HEK293T (cell line): ENCODE data around the gene DKC1.

Experiments used
- CTCF ChIA-PET: fragments of 350-600 bp; formaldehyde crosslinking; extraction: SDS; loops from one replicate; lab custom pipeline; 2021; ENCODE audit warnings: antibody characterized with exemption, inconsistent platforms; lab: Yijun Ruan, JAX
- POLR2A ChIA-PET: fragments of 350-600 bp; formaldehyde crosslinking; extraction: SDS; loops from one replicate; lab custom pipeline; 2020; ENCODE audit warnings: antibody characterized with exemption, inconsistent platforms; lab: Yijun Ruan, JAX
- DNase-seq: peaks from one replicate; pipeline ENCODE4 v3.0.0; 2012; ENCODE audit warnings: mixed read lengths; ENCODE audit errors: extremely low spot score
- ARNT ChIP-seq: fragments of 450-650 bp; IDR thresholded peaks from 2 replicates; pipeline ENCODE4 v1.6.1; 2017; ENCODE audit warnings: mild to moderate bottlenecking
- BHLHE40 ChIP-seq: fragments of 450-650 bp; IDR thresholded peaks from 2 replicates; pipeline ENCODE4 v1.6.1; 2016; ENCODE audit warnings: mild to moderate bottlenecking, moderate library complexity, borderline replicate concordance
- CTBP1 ChIP-seq: fragments of 450-650 bp; IDR thresholded peaks from 2 replicates; pipeline ENCODE4 v1.6.1; 2016; ENCODE audit warnings: borderline replicate concordance
- ELF4 ChIP-seq: fragments of 450-650 bp; IDR thresholded peaks from 2 replicates; pipeline ENCODE4 v1.6.1; 2017; ENCODE audit warnings: antibody characterized with exemption
- FOXA1 ChIP-seq: fragments of 450-650 bp; IDR thresholded peaks from 2 replicates; pipeline ENCODE4 v1.6.1; 2016; ENCODE audit warnings: mild to moderate bottlenecking
- FOXK2 ChIP-seq: fragments of 450-650 bp; IDR thresholded peaks from 2 replicates; pipeline ENCODE4 v1.6.1; 2016; ENCODE audit warnings: mild to moderate bottlenecking
- FOXM1 ChIP-seq: fragments of 450-650 bp; IDR thresholded peaks from 2 replicates; pipeline ENCODE4 v1.6.1; 2017; ENCODE audit warnings: mild to moderate bottlenecking, borderline replicate concordance
- HDGF ChIP-seq: fragments of 450-650 bp; IDR thresholded peaks from 2 replicates; pipeline ENCODE4 v1.6.1; 2017; ENCODE audit warnings: antibody characterized with exemption, borderline replicate concordance
- L3MBTL2 ChIP-seq: fragments of 450-650 bp; conservative IDR thresholded peaks from 2 replicates; pipeline ENCODE4 v1.6.1; 2016; ENCODE audit warnings: mild to moderate bottlenecking
- LEF1 ChIP-seq: fragments of 450-650 bp; IDR thresholded peaks from 2 replicates; pipeline ENCODE4 v1.6.1; 2017; ENCODE audit warnings: mild to moderate bottlenecking, borderline replicate concordance
- NFRKB ChIP-seq: fragments of 450-650 bp; IDR thresholded peaks from 2 replicates; pipeline ENCODE4 v1.6.1; 2016; ENCODE audit warnings: mild to moderate bottlenecking, moderate library complexity
- SP1 ChIP-seq: fragments of 450-650 bp; IDR thresholded peaks from 2 replicates; pipeline ENCODE4 v1.6.1; 2017
- SUZ12 ChIP-seq: fragments of 450-650 bp; IDR thresholded peaks from 2 replicates; pipeline ENCODE4 v1.6.1; 2016; ENCODE audit warnings: mild to moderate bottlenecking
- TARDBP ChIP-seq: fragments of 450-650 bp; IDR thresholded peaks from 2 replicates; pipeline ENCODE4 v1.6.1; 2016
- ZNF384 ChIP-seq: fragments of 450-650 bp; IDR thresholded peaks from 2 replicates; pipeline ENCODE4 v1.6.1; 2016
- TF ChIP-seq, protein P1 (sequence below): fragments of 450-650 bp; IDR thresholded peaks from 2 replicates; pipeline ENCODE4 v1.6.1; 2016

The DKC1 gene

DNA sequence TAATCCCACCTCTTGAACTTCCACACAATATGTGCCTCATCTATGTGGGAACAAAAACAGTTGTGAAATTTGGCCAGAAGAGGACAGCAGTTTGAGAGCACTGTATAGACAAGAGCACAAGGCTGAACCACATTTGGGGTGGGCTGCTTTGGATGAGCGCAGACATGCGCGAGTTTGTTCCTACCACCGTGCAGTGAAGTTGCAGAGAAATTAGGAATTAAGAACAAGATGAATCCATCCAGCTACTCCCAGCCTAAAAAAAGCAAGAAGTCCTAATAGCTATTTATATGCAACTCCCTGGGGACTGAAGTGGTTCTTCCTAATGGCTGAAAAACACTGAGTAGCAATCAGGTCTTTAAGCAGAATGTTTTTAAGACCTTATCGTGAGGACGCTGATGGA, 12.8 kb upstream of the DKC1 start:
- TF ChIP-seq SP1, result no peak
- TF ChIP-seq LEF1, result no peak
- TF ChIP-seq BHLHE40, result no peak
- TF ChIP-seq HDGF, result no peak
- no peak for TF ChIP-seq FOXK2
- TF ChIP-seq FOXA1, result no peak
- no peak for TF ChIP-seq TARDBP
- no peak for TF ChIP-seq ARNT
- TF ChIP-seq CTBP1, result no peak
- no peak for TF ChIP-seq ELF4
- no peak for TF ChIP-seq L3MBTL2
- no peak for TF ChIP-seq NFRKB
- TF ChIP-seq SUZ12, result no peak
- TF ChIP-seq ZNF384, result no peak
- TF ChIP-seq, protein P1, sequence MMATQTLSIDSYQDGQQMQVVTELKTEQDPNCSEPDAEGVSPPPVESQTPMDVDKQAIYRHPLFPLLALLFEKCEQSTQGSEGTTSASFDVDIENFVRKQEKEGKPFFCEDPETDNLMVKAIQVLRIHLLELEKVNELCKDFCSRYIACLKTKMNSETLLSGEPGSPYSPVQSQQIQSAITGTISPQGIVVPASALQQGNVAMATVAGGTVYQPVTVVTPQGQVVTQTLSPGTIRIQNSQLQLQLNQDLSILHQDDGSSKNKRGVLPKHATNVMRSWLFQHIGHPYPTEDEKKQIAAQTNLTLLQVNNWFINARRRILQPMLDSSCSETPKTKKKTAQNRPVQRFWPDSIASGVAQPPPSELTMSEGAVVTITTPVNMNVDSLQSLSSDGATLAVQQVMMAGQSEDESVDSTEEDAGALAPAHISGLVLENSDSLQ, result no peak
- TF ChIP-seq FOXM1, result no peak
- DNase-seq, result no peak
- POLR2A ChIA-PET, result interaction anchor here (0.6 to 4.4 kb wide), 2 partner anchors 13 to 17 kb away, joined by 3 to 31 read pairs; partner anchors contain the start of gene DKC1
- CTCF ChIA-PET, result interaction anchor here (1.7 kb wide), 1 partner anchor 38 kb away, joined by 6 read pairs; no protein-coding TSS in a partner anchor

DNA sequence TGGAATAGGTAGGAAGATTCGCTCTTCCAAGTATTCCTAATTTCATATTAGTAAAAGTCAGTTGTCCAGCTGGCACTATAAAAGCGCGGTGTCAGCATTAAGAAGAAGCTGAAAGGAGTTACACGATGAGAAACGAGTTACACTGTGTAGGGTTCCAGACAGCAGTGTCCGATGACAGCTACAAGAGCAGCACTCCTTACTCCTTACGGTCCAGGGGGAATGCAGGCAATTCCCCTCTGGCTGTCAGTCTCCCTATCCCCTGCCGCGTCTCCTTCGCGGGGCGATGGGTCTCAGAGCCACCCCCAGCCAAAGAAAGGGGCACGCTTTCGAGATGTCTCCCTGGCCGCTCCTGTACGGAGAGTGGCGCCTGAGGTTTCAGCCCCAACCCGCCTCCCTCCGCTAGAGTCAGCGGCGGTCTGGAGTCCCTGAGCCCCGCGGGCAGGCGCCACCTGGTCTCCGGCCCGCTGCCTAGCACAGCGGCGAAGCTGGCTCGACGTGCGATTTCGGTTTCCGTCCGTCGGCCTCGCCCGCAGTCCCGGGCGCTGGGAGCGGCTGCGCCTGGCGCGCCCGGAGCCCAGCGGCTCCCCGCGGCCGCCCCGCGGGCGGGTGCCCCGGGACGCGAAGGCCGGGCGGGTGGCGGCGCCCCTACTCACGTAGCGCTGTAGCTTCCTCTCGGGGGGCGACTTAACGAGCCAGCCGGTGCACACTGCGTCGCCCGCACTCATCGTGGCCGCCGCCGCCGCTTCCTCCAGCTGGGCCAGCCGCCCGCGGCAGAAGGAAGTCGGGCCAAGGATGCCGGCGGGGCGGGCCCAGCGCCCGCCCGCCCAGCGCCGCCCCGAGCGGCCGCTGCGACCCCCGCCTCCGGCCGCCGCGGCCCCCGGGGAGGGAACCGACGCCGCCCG, 12.1 kb upstream of the DKC1 start, which contains the start of gene GAB3:
GAB3 (minus strand) TSS at position 777 of the 902 bp plus-strand sequence; CDS start at position 725, 52 bp downstream.
- ChIA-PET CTCF (interaction anchor here (0.6 kb wide), 1 partner anchor 54 kb away, joined by 3 read pairs; no protein-coding TSS in a partner anchor), POLR2A (interaction anchor here (0.6 to 4.4 kb wide), 2 partner anchors 12 to 18 kb away, joined by 3 to 31 read pairs; partner anchors contain the start of gene DKC1)
- DNase-seq, result peak; percentile 46
- no peak for TF ChIP-seq CTBP1
- no peak for TF ChIP-seq TARDBP
- TF ChIP-seq LEF1, result no peak
- peak; percentile 45; the same call in 1 of the 2 replicates for TF ChIP-seq L3MBTL2
- TF ChIP-seq FOXK2, result no peak
- TF ChIP-seq, protein P1, result peak; percentile 29; the same call in 1 of the 2 replicates

DNA sequence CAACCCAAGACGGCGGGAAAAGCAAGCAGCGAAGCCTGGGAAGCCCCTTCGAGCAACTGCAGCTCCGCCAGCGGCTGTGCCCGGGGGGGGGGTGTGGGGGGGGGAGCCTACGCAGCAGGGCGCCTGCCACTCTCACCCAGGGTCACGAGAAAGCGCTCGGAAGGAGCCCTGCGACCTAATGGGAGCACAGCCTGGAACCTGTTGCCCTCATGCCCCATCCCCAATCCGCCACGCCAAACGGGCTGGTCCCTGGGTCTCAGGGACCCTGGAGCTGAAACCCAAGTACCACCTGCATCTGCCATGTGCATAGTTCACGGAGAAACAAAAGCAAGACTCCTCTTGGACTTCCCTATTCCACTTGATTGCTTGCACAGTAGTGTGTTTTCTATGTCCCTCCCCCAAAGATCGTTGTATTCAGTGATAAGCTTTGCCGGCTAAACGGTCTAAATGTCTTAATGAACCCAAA, 11.4 kb upstream of the DKC1 start:
- ChIA-PET POLR2A (interaction anchor here (4.4 kb wide), 1 partner anchor 11 kb away, joined by 31 read pairs; the partner anchor contains the start of gene DKC1), CTCF (no interaction called here)
- DNase-seq, result no peak
- TF ChIP-seq LEF1, result no peak
- TF ChIP-seq SUZ12, result no peak
- TF ChIP-seq CTBP1, result no peak
- TF ChIP-seq SP1, result no peak
- TF ChIP-seq FOXK2, result no peak
- TF ChIP-seq, protein P1, result no peak
- TF ChIP-seq BHLHE40, result no peak
- TF ChIP-seq NFRKB, result no peak
- no peak for TF ChIP-seq L3MBTL2
- no peak for TF ChIP-seq ELF4
- no peak for TF ChIP-seq HDGF
- TF ChIP-seq FOXM1, result no peak
- TF ChIP-seq FOXA1, result no peak
- no peak for TF ChIP-seq ZNF384
- TF ChIP-seq ARNT, result no peak

DNA sequence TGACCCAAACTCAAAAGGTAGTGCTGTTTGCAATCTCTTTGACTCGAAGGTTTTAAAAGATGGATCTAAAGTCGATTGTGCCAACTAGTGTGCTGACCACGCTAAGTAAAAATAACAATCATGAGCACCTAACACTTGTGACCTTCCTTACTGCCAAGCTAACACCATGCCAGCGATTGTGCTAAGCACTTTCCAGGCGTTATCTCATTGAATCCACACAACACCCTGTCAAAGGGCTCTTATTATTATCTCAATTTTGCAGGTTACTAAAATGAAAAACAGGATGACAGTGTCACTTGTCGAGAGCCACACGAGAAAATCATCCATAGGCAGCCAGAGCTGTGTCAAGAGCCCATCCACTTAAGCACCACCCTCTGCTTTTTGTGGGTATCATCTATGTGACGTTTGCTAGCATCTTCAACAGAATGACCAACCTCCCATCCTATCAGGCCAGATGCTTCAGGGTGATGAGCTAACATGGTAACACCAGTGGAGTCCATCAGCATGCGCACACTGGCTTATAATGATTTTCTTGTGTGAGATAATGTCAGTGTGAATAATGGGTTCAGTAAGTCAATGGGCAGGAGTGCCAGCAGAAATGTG, 10.9 kb upstream of the DKC1 start:
- CTCF ChIA-PET, result no interaction called here
- POLR2A ChIA-PET, result interaction anchor here (4.4 kb wide), 1 partner anchor 11 kb away, joined by 31 read pairs; the partner anchor contains the start of gene DKC1
- DNase-seq, result no peak
- TF ChIP-seq FOXA1, result no peak
- no peak for TF ChIP-seq L3MBTL2
- no peak for TF ChIP-seq LEF1
- TF ChIP-seq BHLHE40, result no peak
- TF ChIP-seq FOXK2, result no peak
- no peak for TF ChIP-seq NFRKB
- TF ChIP-seq SUZ12, result no peak
- TF ChIP-seq, protein P1, result no peak
- no peak for TF ChIP-seq ARNT
- TF ChIP-seq FOXM1, result no peak
- TF ChIP-seq HDGF, result no peak
- no peak for TF ChIP-seq CTBP1
- no peak for TF ChIP-seq ELF4
- no peak for TF ChIP-seq SP1
- TF ChIP-seq TARDBP, result no peak
- no peak for TF ChIP-seq ZNF384

DNA sequence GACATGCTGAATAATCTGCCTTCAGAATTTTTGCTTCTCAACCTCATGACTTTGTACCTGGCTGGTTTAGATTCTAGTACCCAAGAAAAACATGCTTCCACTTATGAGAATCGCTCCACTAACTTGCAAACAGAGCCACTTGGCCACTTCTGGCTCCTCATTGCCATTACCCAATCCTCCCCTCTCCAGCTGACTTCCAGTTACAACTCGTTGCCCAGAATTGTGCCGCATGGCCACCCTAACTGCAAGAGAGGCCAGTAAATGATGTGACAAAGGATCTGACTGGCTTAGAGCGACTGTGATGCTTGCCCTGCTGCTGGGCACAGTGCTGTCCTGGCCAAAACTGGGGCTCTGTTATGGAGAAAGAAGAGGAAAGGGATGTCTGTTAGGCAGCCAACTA, 4.0 kb upstream of the DKC1 start:
- TF ChIP-seq, protein P1, result no peak
- TF ChIP-seq TARDBP (no peak), BHLHE40 (no peak), LEF1 (no peak), ELF4 (no peak), FOXK2 (no peak), ZNF384 (no peak), SUZ12 (no peak), HDGF (no peak), SP1 (no peak), NFRKB (no peak), FOXM1 (no peak), CTBP1 (no peak), FOXA1 (no peak), L3MBTL2 (no peak), ARNT (no peak)
- CTCF ChIA-PET, result no interaction called here
- DNase-seq, result no peak
- POLR2A ChIA-PET, result no interaction called here
